Thyroid gland (tissue), 4 donors: Measurements from ENCODE around the gene KREMEN1.

Experiments used
- CTCF ChIP-seq, 6 experiments: fragments of 200-600 bp in 3 of 6; fragments of 450-650 bp in 3 of 6; sonication (generic) in 3 of 6; IDR thresholded peaks; one replicate each; pipeline ENCODE4 v1.5.1; 2016 to 2019; ENCODE audit warnings: antibody characterized with exemption in 6 of 6, mild to moderate bottlenecking in 2 of 6, inconsistent platforms in 1 of 6, moderate library complexity in 1 of 6
- POLR2A ChIP-seq, 2 donors: fragments of 450-650 bp; IDR thresholded peaks; one replicate each; pipeline ENCODE4 v1.6.1; 2017; ENCODE audit warnings: antibody characterized with exemption in 2 of 2, mild to moderate bottlenecking in 2 of 2, moderate library complexity in 1 of 2

GRCh38 chr22:29205594-29206371, 132.9 kb downstream of the KREMEN1 start, which contains the start of gene EMID1:
- TF ChIP-seq POLR2A (IDR thresholded peaks at IDR 0.05): no peak
- peak in 2 of 6 experiments; percentile 8 to 33 for TF ChIP-seq CTCF (IDR thresholded peaks at IDR 0.05)
